Brain pericyte (primary cell): Measurements from ENCODE around the gene RBL2.

Experiments
- DNase-seq: peaks from one replicate; pipeline ENCODE4 v3.0.0-alpha.2; 2012; ENCODE audit warnings: low read depth, low spot score

RBL2 gene

GRCh38 chr16:53449816-53450517 is 15.7 kb downstream of the RBL2 start:
- no peak for DNase-seq

- no peak for DNase-seq
These were observed 19.7 kb downstream of the RBL2 start for GRCh38 chr16:53453928-53454327.

GRCh38 chr16:53456625-53457024 is 22.4 kb downstream of the RBL2 start:
- no peak for DNase-seq

GRCh38 chr16:53457670-53458069 is 23.4 kb downstream of the RBL2 start:
- no peak for DNase-seq

GRCh38 chr16:53458635-53459034 is 24.4 kb downstream of the RBL2 start:
- no peak for DNase-seq

GRCh38 chr16:53465606-53466280 is 31.5 kb downstream of the RBL2 start:
- DNase-seq: no peak

- no peak for DNase-seq
These were observed 42.6 kb downstream of the RBL2 start for GRCh38 chr16:53476867-53477266.

- no peak for DNase-seq
These were observed 44.7 kb downstream of the RBL2 start for GRCh38 chr16:53478965-53479364.

- no peak for DNase-seq
These were observed 46.1 kb downstream of the RBL2 start for GRCh38 chr16:53480394-53480793.

GRCh38 chr16:53482123-53482522 is 47.9 kb downstream of the RBL2 start:
- DNase-seq: no peak

GRCh38 chr16:53484542-53484941 is 50.3 kb downstream of the RBL2 start:
- no peak for DNase-seq

GRCh38 chr16:53486230-53486629 is 52.0 kb downstream of the RBL2 start:
- DNase-seq: no peak

- DNase-seq: no peak
These were observed 55.5 kb downstream of the RBL2 start for GRCh38 chr16:53489755-53490154.

- DNase-seq: no peak
These were observed 58.2 kb downstream of the RBL2 start for GRCh38 chr16:53492503-53492902.

GRCh38 chr16:53494636-53495035 is 60.4 kb downstream of the RBL2 start:
- DNase-seq: no peak

- DNase-seq: no peak
These were observed 61.1 kb downstream of the RBL2 start for GRCh38 chr16:53495325-53495724.

- DNase-seq: no peak
These were observed 64.7 kb downstream of the RBL2 start for GRCh38 chr16:53498984-53499383.

GRCh38 chr16:53501216-53501859 is 67.1 kb downstream of the RBL2 start:
- DNase-seq: no peak

- no peak for DNase-seq
These were observed 68.3 kb downstream of the RBL2 start, which contains the start of gene AKTIP for GRCh38 chr16:53502331-53503269. Gene AKTIP (minus strand): TSS chr16:53503209. CDS start chr16:53500259, 2,950 bp downstream.

GRCh38 chr16:53503270-53503923 is 69.1 kb downstream of the RBL2 start:
- DNase-seq: peak; percentile 100
